Activated CD4-positive, alpha-beta memory T cell treated with anti-CD3 and anti-CD28 coated beads, Interleukin-2, amount 10 ng/mL, durations not matched to agents 7 days and 5 days (primary cell): ENCODE measurements around the gene RAB40C. TPM values are rescaled to one million over a fixed set of nuclear protein-coding genes. Genes with fewer than 3 reads are reported as not detected.

Experiments
- CTCF ChIA-PET: fragments of 350-600 bp; sonication (Branson Sonifier 250); formaldehyde crosslinking; loops from one replicate; lab custom pipeline; 2021; ENCODE audit warnings: antibody characterized with exemption, inconsistent platforms; lab: Charles Lee
- POLR2A ChIA-PET: fragments of 350-600 bp; sonication (Branson Sonifier 250); formaldehyde crosslinking; loops from one replicate; lab custom pipeline; 2021; ENCODE audit warnings: antibody characterized with exemption; lab: Charles Lee
- DNase-seq: peaks from one replicate; pipeline ENCODE4 v3.0.0-alpha.2; 2020
- H3K27ac Mint-ChIP-seq: one replicate; pipeline ENCODE4 v1.8.0; 2021; ENCODE audit warnings: mild to moderate bottlenecking, mixed read lengths
- H3K27me3 Mint-ChIP-seq: one replicate; pipeline ENCODE4 v1.8.0; 2021; ENCODE audit warnings: mixed read lengths
- H3K36me3 Mint-ChIP-seq: one replicate; pipeline ENCODE4 v1.8.0; 2021; ENCODE audit warnings: low read depth, mixed read lengths
- H3K4me1 Mint-ChIP-seq: one replicate; pipeline ENCODE4 v1.8.0; 2021; ENCODE audit warnings: mixed read lengths
- H3K4me3 Mint-ChIP-seq: one replicate; pipeline ENCODE4 v1.8.0; 2021; ENCODE audit warnings: mild to moderate bottlenecking, mixed read lengths
- H3K9me3 Mint-ChIP-seq: one replicate; pipeline ENCODE4 v1.8.0; 2021; ENCODE audit warnings: mixed read lengths
- total RNA-seq, 2 experiments: library from RNA; stranded (reverse); gene quantifications; one replicate each; pipeline ENCODE4 v1.2.3, GENCODE V29; 2021

The RAB40C gene
- total RNA-seq, 2 experiments from 2014 or later: 12.2 to 14.2 TPM

DNA sequence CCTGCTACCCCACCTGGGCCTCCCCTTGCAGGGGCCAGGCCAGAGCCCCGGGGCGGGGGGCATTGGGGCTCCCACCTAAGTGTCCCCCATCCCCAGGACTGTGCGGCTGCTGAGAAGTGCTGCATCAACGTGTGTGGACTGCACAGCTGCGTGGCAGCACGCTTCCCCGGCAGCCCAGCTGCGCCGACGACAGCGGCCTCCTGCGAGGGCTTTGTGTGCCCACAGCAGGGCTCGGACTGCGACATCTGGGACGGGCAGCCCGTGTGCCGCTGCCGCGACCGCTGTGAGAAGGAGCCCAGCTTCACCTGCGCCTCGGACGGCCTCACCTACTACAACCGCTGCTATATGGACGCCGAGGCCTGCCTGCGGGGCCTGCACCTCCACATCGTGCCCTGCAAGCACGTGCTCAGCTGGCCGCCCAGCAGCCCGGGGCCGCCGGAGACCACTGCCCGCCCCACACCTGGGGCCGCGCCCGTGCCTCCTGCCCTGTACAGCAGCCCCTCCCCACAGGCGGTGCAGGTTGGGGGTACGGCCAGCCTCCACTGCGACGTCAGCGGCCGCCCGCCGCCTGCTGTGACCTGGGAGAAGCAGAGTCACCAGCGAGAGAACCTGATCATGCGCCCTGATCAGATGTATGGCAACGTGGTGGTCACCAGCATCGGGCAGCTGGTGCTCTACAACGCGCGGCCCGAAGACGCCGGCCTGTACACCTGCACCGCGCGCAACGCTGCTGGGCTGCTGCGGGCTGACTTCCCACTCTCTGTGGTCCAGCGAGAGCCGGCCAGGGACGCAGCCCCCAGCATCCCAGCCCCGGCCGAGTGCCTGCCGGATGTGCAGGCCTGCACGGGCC is 42.8 kb downstream of the RAB40C start:
- Mint-ChIP-seq H3K4me3 (no peak overlapping the region), H3K4me1 (peaks cover 12% of the 10 kb centered on the region), H3K36me3 (peaks cover 6% of the 10 kb centered on the region), H3K9me3 (no peaks in the 10 kb centered on the region), H3K27ac (no peak overlapping the region), H3K27me3 (no peaks in the 10 kb centered on the region)
- CTCF ChIA-PET: no interaction called here
- POLR2A ChIA-PET: no interaction called here
- no peak for DNase-seq

DNA sequence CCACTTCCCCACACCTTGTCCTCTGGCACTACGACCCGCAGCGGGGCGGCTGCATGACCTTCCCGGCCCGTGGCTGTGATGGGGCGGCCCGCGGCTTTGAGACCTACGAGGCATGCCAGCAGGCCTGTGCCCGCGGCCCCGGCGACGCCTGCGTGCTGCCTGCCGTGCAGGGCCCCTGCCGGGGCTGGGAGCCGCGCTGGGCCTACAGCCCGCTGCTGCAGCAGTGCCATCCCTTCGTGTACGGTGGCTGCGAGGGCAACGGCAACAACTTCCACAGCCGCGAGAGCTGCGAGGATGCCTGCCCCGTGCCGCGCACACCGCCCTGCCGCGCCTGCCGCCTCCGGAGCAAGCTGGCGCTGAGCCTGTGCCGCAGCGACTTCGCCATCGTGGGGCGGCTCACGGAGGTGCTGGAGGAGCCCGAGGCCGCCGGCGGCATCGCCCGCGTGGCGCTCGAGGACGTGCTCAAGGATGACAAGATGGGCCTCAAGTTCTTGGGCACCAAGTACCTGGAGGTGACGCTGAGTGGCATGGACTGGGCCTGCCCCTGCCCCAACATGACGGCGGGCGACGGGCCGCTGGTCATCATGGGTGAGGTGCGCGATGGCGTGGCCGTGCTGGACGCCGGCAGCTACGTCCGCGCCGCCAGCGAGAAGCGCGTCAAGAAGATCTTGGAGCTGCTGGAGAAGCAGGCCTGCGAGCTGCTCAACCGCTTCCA is 43.6 kb downstream of the RAB40C start:
- Mint-ChIP-seq H3K9me3 (no peaks in the 10 kb centered on the region), H3K4me3 (no peak overlapping the region), H3K27me3 (no peaks in the 10 kb centered on the region), H3K4me1 (peaks cover 12% of the 10 kb centered on the region), H3K36me3 (peaks cover 6% of the 10 kb centered on the region), H3K27ac (no peak overlapping the region)
- DNase-seq: peak; percentile 14
- CTCF ChIA-PET: no interaction called here
- POLR2A ChIA-PET: no interaction called here

DNA sequence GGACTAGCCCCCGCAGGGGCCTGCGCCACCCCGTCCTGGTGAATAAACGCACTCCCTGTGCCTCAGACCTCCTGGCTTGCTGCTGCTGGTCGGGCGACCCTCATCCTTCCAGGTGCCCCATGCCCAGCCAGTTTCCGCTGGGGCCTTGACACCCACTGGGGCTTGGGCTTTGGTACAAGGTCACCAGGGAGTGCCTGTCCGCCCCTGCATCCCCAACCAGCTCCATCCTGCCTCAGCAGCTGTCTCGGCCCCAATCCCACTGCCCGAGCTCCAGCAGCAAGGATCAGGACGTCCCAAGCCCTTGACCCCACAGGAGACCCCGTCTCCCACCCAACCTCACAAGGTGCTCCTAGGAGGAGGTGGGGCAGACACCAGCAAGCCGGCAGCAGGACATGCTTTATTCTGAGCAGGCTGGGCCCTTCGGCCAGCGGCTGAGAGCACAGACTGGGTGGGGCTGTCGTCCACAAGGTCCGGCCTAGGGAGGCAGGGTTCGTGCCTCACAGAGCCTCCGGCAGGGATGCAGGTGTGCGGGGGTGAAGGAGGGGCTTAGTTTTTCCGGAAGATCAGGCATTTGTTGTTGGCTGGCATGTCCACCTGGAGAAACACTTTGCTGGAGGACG is 44.3 kb downstream of the RAB40C start:
- Mint-ChIP-seq H3K4me3 (peak overlapping the region; percentile 55), H3K9me3 (no peaks in the 10 kb centered on the region), H3K27ac (no peak overlapping the region)

DNA sequence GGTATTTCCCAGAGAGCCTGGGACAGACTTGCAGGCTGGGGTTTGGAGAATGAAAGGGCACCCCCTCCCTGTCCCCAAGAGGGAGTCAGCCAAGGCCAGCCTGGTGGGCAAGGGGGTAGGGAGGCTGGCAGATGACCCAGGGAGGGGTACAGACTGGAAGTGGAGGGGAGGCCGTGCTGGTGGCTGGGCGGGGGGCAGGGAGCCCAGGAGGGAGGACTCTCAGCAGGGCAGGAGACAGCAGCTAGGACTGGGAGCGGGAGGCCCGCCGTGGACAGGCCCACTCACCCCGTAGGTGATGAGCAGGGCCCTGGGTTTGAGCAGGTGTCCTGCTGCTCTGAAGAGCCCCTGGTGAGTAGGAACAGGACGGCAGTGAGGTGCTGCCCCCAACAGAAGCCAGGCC is 45.1 kb downstream of the RAB40C start:
- POLR2A ChIA-PET: interaction anchor here (1.0 kb wide), 1 partner anchor 44 kb away, joined by 4 read pairs; the partner anchor contains the start of gene RAB40C
- Mint-ChIP-seq H3K27ac (no peak overlapping the region), H3K9me3 (no peaks in the 10 kb centered on the region), H3K4me1 (peaks cover 12% of the 10 kb centered on the region), H3K27me3 (no peaks in the 10 kb centered on the region), H3K4me3 (peak overlapping the region; percentile 89), H3K36me3 (peaks cover 6% of the 10 kb centered on the region)
- no peak for DNase-seq
- CTCF ChIA-PET: no interaction called here

More for the DNA sequence above, 44.3 kb downstream of the RAB40C start:
- peaks cover 12% of the 10 kb centered on the region for H3K4me1 Mint-ChIP-seq
- CTCF ChIA-PET: no interaction called here
- no peak for DNase-seq
- H3K36me3 Mint-ChIP-seq: peaks cover 6% of the 10 kb centered on the region
- no peaks in the 10 kb centered on the region for H3K27me3 Mint-ChIP-seq
- POLR2A ChIA-PET: no interaction called here

DNA sequence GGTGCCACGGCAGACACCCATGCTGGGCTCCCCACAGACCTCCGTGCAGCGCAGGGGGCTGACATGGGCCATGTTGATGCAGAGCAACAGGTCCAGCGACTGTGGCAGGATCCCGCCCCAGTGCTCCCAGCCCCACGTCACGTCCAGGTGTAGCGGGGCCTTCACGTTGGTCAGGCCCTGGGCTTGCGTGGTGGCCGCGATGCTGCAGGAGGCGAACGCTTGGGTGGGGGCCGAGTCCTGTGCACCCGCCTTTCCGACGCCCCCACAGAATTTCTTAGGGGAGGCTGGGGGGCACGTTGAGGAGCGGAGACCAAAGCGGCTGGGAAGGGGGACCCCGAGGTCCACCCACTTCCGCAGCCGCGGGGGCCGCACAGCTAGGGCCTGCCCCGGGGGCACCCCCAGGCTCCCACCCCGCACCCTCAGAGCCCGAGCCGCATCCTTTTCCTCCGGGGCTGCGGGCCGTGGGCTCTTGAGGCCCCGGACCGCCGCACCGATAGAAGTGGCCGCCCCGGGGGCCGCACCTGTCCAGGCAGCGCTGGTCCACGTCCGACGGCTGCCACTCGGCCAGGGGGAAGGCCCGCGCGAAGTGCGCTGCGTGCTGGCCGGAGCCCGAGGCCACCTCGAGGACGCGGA is 45.8 kb downstream of the RAB40C start:
- Mint-ChIP-seq H3K27me3 (no peaks in the 10 kb centered on the region), H3K4me1 (peaks cover 12% of the 10 kb centered on the region), H3K9me3 (no peaks in the 10 kb centered on the region), H3K4me3 (peak overlapping the region; percentile 89), H3K36me3 (peaks cover 6% of the 10 kb centered on the region), H3K27ac (peak overlapping the region; percentile 31)
- POLR2A ChIA-PET: interaction anchor here (0.9 to 2.5 kb wide), 12 partner anchors 13 to 184 kb away, joined by 3 to 18 read pairs (median 4); partner anchors contain the start of genes JMJD8, RAB40C, STUB1 and WDR24
- CTCF ChIA-PET: interaction anchor here (0.6 to 1.6 kb wide), 2 partner anchors 12 to 14 kb away, joined by 3 to 9 read pairs; partner anchors contain the start of gene WDR90
- peak; percentile 28 for DNase-seq

DNA sequence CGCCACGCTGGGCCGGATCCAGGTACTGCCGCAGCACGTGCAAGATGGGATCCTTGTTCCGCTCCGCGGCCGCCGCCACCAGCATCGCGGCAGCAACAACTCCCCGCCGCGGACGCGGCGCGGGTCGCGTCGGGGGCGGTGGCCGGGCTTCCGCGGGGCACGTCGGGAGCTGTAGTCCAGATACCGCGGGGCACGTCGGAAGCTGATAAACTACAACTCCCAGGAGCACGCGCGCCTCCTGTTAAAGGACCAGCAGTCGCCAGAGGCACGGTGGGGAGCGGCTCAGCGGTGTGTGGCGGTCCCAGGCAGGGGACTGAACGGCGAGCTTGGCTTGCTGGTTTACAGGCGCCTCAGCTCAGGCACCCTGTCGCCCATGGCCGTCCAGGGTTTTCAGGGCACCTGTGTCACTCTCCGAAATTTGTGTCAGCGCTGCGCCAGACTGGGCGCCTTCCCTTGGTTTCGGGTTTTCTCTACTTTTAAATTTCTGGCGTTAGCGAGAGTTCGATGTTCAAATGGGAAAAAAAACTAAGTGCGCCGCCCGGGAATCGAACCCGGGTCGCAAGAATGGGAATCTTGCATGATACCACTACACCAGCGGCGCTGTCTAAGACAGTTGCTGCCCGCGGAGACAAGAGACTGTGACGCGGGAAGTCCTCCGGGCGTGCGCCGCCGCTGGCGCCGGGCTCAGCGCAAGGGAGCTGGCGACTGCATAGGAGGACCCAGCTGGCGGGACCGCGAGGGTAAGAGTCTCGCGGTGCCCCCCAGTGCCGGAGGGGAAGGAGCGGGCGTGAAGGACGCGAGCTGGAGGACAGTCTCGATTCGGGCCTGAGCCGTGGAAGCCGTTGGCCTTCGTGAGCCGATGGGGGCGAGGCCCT is 46.6 kb downstream of the RAB40C start, which contains the start of gene METTL26:
Gene METTL26 (minus strand): TSS at position 100 of the 875 bp plus-strand sequence. CDS start 15 bp downstream, at position 85.
- ChIA-PET POLR2A (interaction anchor here (0.8 to 2.5 kb wide), 15 partner anchors 12 to 183 kb away, joined by 3 to 18 read pairs (median 5); partner anchors contain the start of genes CAPN15, JMJD8, RHOT2 and STUB1), CTCF (interaction anchor here (0.6 to 1.6 kb wide), 3 partner anchors 12 to 109 kb away, joined by 3 to 9 read pairs (median 3); partner anchors contain the start of genes CAPN15 and WDR90)
- H3K9me3 Mint-ChIP-seq: no peaks in the 10 kb centered on the region
- peak within 1 kb of the TSS; percentile 98 for H3K27ac Mint-ChIP-seq
- peaks cover 6% of the 10 kb centered on the region for H3K36me3 Mint-ChIP-seq
- H3K4me3 Mint-ChIP-seq: peak within 1 kb of the TSS; percentile 89
- no peaks in the 10 kb centered on the region for H3K27me3 Mint-ChIP-seq
- peaks cover 12% of the 10 kb centered on the region for H3K4me1 Mint-ChIP-seq
- DNase-seq: peak; percentile 94

DNA sequence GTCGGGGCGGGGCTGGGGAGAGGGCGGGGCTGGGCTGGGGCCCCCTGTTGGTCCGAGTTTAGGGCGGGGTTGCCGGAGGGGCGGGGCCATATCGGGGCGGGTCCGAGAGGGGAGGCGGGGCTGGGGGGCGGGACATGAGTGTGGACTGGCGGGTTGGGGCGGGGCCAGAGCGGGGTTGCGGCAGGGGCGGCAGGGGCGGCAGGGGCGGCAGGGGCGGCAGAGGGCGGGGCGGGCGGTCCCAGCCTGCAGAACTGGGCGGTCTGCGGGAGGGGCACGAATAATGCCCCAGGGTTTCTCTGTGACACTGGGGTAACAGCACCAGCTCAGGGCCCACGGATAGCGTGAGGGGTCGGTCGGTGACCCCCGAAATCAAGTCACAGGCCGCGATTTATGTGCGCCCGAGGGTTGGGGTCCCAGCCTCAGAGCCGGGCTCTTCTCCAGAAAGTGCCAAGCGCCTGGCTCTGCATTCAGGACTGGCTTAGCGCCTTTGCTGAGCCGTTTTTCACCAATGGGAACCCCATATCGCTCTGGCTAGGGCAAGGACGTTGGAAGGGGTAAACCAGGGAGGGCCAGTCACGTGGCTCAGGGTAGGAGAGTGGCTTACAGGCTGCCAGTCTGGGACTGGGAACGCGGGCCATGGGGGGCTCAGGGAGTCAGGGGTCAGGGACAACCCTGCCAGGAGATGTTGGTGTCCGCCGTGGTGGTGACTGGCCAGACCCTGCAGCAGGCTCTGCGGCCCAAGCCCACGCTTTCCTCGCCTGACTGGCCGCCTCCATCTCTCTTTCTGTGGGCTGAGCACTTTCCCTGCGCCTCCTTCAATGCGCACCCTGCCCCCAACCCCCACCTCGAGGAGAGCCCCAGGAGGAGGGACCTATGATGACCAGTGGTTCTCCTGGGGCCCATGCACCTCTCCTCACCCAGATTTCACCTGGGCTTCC is 47.5 kb downstream of the RAB40C start:
- H3K9me3 Mint-ChIP-seq: no peaks in the 10 kb centered on the region
- peak overlapping the region; percentile 89 for H3K4me3 Mint-ChIP-seq
- POLR2A ChIA-PET: interaction anchor here (0.9 to 2.5 kb wide), 11 partner anchors 11 to 69 kb away, joined by 3 to 18 read pairs (median 6); partner anchors contain the start of genes JMJD8, RHOT2, STUB1 and WDR24
- peak; percentile 90 for DNase-seq
- no peaks in the 10 kb centered on the region for H3K27me3 Mint-ChIP-seq
- peaks cover 6% of the 10 kb centered on the region for H3K36me3 Mint-ChIP-seq
- peaks cover 12% of the 10 kb centered on the region for H3K4me1 Mint-ChIP-seq
- peak overlapping the region; percentile 98 for H3K27ac Mint-ChIP-seq
- CTCF ChIA-PET: interaction anchor here (0.9 to 1.6 kb wide), 2 partner anchors 11 to 110 kb away, joined by 3 to 9 read pairs; partner anchors contain the start of gene CAPN15

DNA sequence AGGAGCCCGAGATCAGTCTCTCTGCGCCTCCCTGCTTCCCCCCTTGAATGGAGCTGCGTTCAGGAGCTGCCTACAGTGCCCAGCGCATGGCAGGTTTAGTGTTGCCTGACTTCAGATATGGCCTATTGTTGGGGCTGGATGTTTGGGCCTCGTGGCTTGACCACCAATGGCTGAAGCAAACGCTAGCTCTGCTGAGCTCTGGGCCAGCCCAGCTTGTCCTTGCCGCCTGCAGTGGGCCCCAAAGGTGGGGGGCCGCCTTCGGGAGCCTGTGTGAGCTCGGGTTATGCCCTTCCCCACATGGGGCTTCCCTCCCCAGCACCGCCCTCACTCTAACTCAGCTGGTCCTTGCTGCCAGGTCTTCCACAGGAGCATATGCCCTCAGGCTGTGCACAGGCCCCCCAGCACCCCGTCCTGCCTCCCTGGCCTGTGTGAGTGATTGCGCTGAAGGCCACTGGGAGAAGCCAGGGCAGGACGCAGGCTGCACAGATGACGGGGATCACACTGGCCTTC is 48.2 kb downstream of the RAB40C start:
- ChIA-PET CTCF (interaction anchor here (1.1 kb wide), 1 partner anchor 10 kb away, joined by 3 read pairs; no protein-coding TSS in a partner anchor), POLR2A (interaction anchor here (1.4 to 2.5 kb wide), 2 partner anchors 10 to 46 kb away, joined by 6 to 7 read pairs; partner anchors contain the start of genes JMJD8 and WDR90)

DNA sequence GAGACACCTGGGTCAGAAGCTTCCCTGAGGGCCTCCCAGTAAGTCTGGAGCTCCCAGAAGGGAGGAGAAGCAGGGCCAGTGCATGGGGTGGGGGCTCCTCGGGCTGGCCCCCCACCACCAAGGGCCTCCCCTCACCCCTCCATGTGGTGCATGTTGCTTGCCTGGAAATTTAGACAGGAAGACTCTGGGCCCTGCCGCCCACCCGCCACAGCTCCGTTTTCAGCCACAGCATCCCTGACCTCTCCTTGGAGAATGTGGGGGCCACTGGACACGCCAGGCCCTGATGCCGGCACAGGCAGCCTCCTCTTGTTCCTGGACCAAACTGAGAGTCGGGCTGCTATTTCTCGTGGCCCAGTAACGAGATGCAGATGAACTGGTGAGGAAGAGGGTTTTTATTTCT is 49.0 kb downstream of the RAB40C start:
- Mint-ChIP-seq H3K4me1 (peaks cover 16% of the 10 kb centered on the region), H3K27me3 (no peaks in the 10 kb centered on the region), H3K36me3 (peaks cover 6% of the 10 kb centered on the region), H3K9me3 (no peaks in the 10 kb centered on the region), H3K27ac (no peak overlapping the region), H3K4me3 (no peak overlapping the region)
- DNase-seq: no peak
- POLR2A ChIA-PET: interaction anchor here (1.4 kb wide), 1 partner anchor 10 kb away, joined by 7 read pairs; the partner anchor contains the start of gene WDR90
- CTCF ChIA-PET: interaction anchor here (1.1 kb wide), 1 partner anchor 9 kb away, joined by 3 read pairs; no protein-coding TSS in a partner anchor

More for the DNA sequence above, 48.2 kb downstream of the RAB40C start:
- no peak overlapping the region for H3K27ac Mint-ChIP-seq
- H3K36me3 Mint-ChIP-seq: peaks cover 6% of the 10 kb centered on the region
- DNase-seq: no peak
- peaks cover 16% of the 10 kb centered on the region for H3K4me1 Mint-ChIP-seq
- H3K27me3 Mint-ChIP-seq: no peaks in the 10 kb centered on the region
- H3K9me3 Mint-ChIP-seq: no peaks in the 10 kb centered on the region
- H3K4me3 Mint-ChIP-seq: no peak overlapping the region

DNA sequence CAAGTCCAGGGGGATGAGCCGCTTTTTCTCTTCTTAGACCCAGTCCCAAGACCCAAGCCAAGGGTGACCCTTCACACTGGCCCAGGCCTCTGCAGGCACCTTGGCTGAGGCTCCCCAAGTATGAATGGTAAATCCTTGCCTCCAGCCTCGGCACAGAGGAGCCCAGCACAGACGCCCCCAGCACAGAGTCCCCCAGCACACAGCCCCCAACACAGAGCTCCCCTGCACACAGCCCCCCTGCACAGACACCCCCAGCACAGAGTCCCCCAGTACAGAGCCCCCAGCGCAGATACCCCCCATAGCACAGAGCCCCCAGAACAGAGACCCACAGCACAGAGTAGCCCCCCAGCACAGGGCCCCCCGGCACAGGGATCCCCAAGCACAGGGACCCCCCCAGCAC is 50.7 kb downstream of the RAB40C start:
- CTCF ChIA-PET: no interaction called here
- peaks cover 18% of the 10 kb centered on the region for H3K4me1 Mint-ChIP-seq
- peak overlapping the region; percentile 37 for H3K4me3 Mint-ChIP-seq

More for the DNA sequence above, 50.7 kb downstream of the RAB40C start:
- Mint-ChIP-seq H3K27ac (no peak overlapping the region), H3K27me3 (no peaks in the 10 kb centered on the region), H3K9me3 (no peaks in the 10 kb centered on the region), H3K36me3 (peaks cover 3% of the 10 kb centered on the region)
- no peak for DNase-seq
- POLR2A ChIA-PET: no interaction called here
